CD4-positive, alpha-beta T cell (primary cell): Measurements from ENCODE around the gene NELL2. TPM values are rescaled to one million over a fixed set of nuclear protein-coding genes. Genes with fewer than 3 reads are reported as not detected.
A peak's percentile ranks its signal among the peaks of the same experiment; 100 is the strongest.

Source experiments
- ATAC-seq: fragments of 200-7000 bp; cut with Tn5 transposase; one replicate; pipeline ENCODE4 v1.10.0; 2022; ENCODE audit warnings: mild to moderate bottlenecking; ENCODE audit not compliant: poor library complexity
- CTCF ChIA-PET: fragments of 350-600 bp; sonication (Branson Sonifier 250); formaldehyde crosslinking; loops from one replicate; lab custom pipeline; 2021; ENCODE audit warnings: antibody characterized with exemption, inconsistent platforms; lab: Charles Lee
- POLR2A ChIA-PET: fragments of 350-600 bp; sonication (Branson Sonifier 250); formaldehyde crosslinking; loops from one replicate; lab custom pipeline; 2021; ENCODE audit warnings: antibody characterized with exemption, inconsistent platforms; lab: Charles Lee
- DNase-seq, 14 experiments: peaks; one replicate each; pipeline ENCODE4 v3.0.0-alpha.2; 2013 to 2020; ENCODE audit warnings: mixed read lengths in 2 of 14
- H3K27ac ChIP-seq, 2 donors: one replicate each; pipeline versions ENCODE4 v1.5.1 to v1.7.0; 2013; ENCODE audit warnings: low read length in 2 of 2, low read depth in 1 of 2, mild to moderate bottlenecking in 1 of 2
- H3K27me3 ChIP-seq, 2 experiments: 1 replicate in 1 of 2; 2 replicates in 1 of 2; pipeline versions ENCODE4 v1.6.1 to v1.7.0; 2013; ENCODE audit warnings: low read length in 2 of 2, control low read depth in 1 of 2, mild to moderate bottlenecking in 1 of 2, moderate library complexity in 1 of 2; ENCODE audit not compliant: insufficient read depth in 2 of 2, control insufficient read depth in 1 of 2
- H3K36me3 ChIP-seq: one replicate; pipeline ENCODE4 v1.6.1; 2013; ENCODE audit warnings: low read length, control low read depth; ENCODE audit not compliant: insufficient read depth
- H3K4me1 ChIP-seq: one replicate; pipeline ENCODE4 v1.6.1; 2013; ENCODE audit warnings: low read length, control low read depth; ENCODE audit not compliant: insufficient read depth
- H3K4me3 ChIP-seq: one replicate; pipeline ENCODE4 v1.5.1; 2013; ENCODE audit warnings: mild to moderate bottlenecking, low read length, moderate library complexity
- H3K9me3 ChIP-seq, 2 experiments: 1 replicate in 1 of 2; 2 replicates in 1 of 2; pipeline versions ENCODE4 v1.6.1 to v1.7.0; 2013; ENCODE audit warnings: low read length in 2 of 2, mild to moderate bottlenecking in 2 of 2, control low read depth in 1 of 2, moderate library complexity in 1 of 2; ENCODE audit not compliant: control insufficient read depth in 1 of 2, insufficient read depth in 1 of 2
- H3K27ac Mint-ChIP-seq: one replicate; pipeline ENCODE4 v1.8.0; 2020; ENCODE audit warnings: mixed read lengths
- H3K27me3 Mint-ChIP-seq: one replicate; pipeline ENCODE4 v1.8.0; 2021; ENCODE audit warnings: mixed read lengths
- H3K36me3 Mint-ChIP-seq: one replicate; pipeline ENCODE4 v1.8.0; 2021; ENCODE audit warnings: low read depth, mixed read lengths
- H3K4me1 Mint-ChIP-seq: one replicate; pipeline ENCODE4 v1.8.0; 2021; ENCODE audit warnings: low read depth, mixed read lengths
- H3K4me3 Mint-ChIP-seq: one replicate; pipeline ENCODE4 v1.8.0; 2020; ENCODE audit warnings: mild to moderate bottlenecking, mixed read lengths
- H3K9me3 Mint-ChIP-seq: one replicate; pipeline ENCODE4 v1.8.0; 2020; ENCODE audit warnings: mixed read lengths
- intact Hi-C, 2 experiments: fragments of 100-400 bp; cut with DNase I in 1 of 2; cut with micrococcal nuclease in 1 of 2; formaldehyde crosslinking; loops; one replicate each; pipeline versions ENCODE4 v1.15.1 to v1.9.0; 2023 to 2025; cut with DNase I, micrococcal nuclease
- total RNA-seq, 174 experiments: library from RNA in 2 of 174; stranded (reverse) in 2 of 174; gene quantifications; one replicate each; pipeline ENCODE4 v1.2.3 and lab custom pipeline; 2021 to 2026
- TF ChIP-seq, protein P1 (sequence below): fragments of 200-600 bp; IDR thresholded peaks from one replicate; pipeline ENCODE4 v1.8.0; 2022; ENCODE audit warnings: antibody characterized with exemption, mild to moderate bottlenecking

Gene NELL2
- total RNA-seq, 2 experiments from 2014 or later: 142 to 147 TPM

DNA sequence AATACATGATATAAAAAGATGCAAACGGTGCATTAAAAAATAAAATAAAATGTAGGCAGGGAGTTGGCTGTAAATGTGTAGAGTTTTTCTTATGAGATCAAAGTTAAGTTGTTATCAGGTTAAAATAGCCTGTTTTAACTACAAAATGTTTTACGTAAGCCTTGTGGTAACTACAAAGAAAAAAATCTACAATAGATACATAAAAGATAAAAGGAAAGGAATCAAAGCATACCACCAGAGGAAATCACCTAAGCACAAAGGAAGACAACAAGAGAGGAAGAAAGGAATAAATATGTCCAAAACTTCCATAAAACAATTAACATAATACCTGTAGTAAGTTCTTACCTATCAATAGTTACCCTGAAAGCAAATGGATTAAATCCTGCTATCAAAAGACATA, 12.2 kb downstream of the NELL2 start:
- Mint-ChIP-seq H3K27ac (peak overlapping the region; percentile 64), H3K27me3 (no peaks in the 10 kb centered on the region), H3K9me3 (peaks cover 30% of the 10 kb centered on the region), H3K4me3 (peak overlapping the region; percentile 13), H3K36me3 (peaks cover 71% of the 10 kb centered on the region), H3K4me1 (peaks cover 34% of the 10 kb centered on the region)
- no peaks in the 10 kb centered on the region for H3K27me3 ChIP-seq
- H3K36me3 ChIP-seq: no peaks in the 10 kb centered on the region
- intact Hi-C loops: loop anchor here in 1 of 2 experiments (1.0 to 2.0 kb wide), 2 partner anchors 16 to 35 kb away; no protein-coding TSS in a partner anchor
- peak; percentile 82 for ATAC-seq
- TF ChIP-seq, protein P1, sequence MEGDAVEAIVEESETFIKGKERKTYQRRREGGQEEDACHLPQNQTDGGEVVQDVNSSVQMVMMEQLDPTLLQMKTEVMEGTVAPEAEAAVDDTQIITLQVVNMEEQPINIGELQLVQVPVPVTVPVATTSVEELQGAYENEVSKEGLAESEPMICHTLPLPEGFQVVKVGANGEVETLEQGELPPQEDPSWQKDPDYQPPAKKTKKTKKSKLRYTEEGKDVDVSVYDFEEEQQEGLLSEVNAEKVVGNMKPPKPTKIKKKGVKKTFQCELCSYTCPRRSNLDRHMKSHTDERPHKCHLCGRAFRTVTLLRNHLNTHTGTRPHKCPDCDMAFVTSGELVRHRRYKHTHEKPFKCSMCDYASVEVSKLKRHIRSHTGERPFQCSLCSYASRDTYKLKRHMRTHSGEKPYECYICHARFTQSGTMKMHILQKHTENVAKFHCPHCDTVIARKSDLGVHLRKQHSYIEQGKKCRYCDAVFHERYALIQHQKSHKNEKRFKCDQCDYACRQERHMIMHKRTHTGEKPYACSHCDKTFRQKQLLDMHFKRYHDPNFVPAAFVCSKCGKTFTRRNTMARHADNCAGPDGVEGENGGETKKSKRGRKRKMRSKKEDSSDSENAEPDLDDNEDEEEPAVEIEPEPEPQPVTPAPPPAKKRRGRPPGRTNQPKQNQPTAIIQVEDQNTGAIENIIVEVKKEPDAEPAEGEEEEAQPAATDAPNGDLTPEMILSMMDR: no peak
- H3K9me3 ChIP-seq: peaks cover 6 to 21% of the 10 kb centered on the region in 2 experiments
- H3K4me1 ChIP-seq: peaks cover 7% of the 10 kb centered on the region
- peak in 3 of 14 experiments; percentile 57 to 78 (median 68) for DNase-seq
- ChIA-PET POLR2A (interaction anchor here (0.9 to 5.2 kb wide), 9 partner anchors 11 to 54 kb away, joined by 3 to 53 read pairs (median 8); partner anchors contain the start of gene NELL2), CTCF (interaction anchor here (1.0 kb wide), 2 partner anchors 12 to 34 kb away, joined by 3 read pairs; partner anchors contain the start of gene NELL2)
- no peak overlapping the region for H3K4me3 ChIP-seq
- H3K27ac ChIP-seq: no peak overlapping the region

DNA sequence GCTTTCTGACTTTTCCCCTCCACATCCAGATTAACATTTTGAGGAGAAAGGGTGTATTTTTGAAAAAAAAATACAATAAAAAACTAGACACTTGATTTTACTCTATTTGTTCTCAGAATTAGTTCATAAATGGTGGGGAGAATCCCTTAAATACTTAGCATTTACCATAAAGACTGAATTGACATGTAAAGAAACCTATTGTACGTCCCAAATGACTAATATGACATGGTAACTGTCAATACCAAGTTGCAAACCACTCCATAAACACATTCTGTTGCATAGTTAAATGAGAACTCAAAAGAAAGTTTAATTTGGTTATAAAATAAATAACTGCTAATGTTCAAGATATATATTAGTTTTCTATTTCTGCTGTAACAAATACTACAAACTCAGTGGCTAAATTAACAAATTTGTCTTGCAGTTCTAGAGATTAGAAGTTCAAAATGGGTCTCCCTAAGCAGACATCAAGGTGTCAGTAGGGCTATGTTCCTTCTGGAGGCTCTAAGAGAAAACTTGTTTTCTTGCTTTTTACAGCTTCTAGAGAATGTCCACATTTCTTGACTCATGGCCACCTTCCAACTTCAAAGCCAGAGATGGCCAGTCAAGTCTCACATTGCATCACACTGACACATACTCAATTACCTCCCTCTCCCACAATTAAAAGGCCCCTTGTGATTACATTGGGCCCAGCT, 16.0 kb downstream of the NELL2 start:
- Mint-ChIP-seq H3K4me3 (no peak overlapping the region), H3K36me3 (peaks cover 47% of the 10 kb centered on the region), H3K27me3 (no peaks in the 10 kb centered on the region), H3K9me3 (peaks cover 19% of the 10 kb centered on the region), H3K4me1 (peaks cover 71% of the 10 kb centered on the region), H3K27ac (peak overlapping the region; percentile 72)
- TF ChIP-seq, protein P1: no peak
- Histone ChIP-seq H3K27ac (no peak overlapping the region), H3K27me3 (no peaks in the 10 kb centered on the region), H3K4me1 (peaks cover 7% of the 10 kb centered on the region), H3K4me3 (no peak overlapping the region), H3K36me3 (no peaks in the 10 kb centered on the region), H3K9me3 (peaks cover 6 to 8% of the 10 kb centered on the region in 2 experiments)
- ATAC-seq (no peak), DNase-seq (no peak)
- POLR2A ChIA-PET: interaction anchor here (0.6 to 5.2 kb wide), 3 partner anchors 12 to 47 kb away, joined by 3 to 53 read pairs (median 3); partner anchors contain the start of gene NELL2
- CTCF ChIA-PET: no interaction called here
- intact Hi-C loops: no loop called here

DNA sequence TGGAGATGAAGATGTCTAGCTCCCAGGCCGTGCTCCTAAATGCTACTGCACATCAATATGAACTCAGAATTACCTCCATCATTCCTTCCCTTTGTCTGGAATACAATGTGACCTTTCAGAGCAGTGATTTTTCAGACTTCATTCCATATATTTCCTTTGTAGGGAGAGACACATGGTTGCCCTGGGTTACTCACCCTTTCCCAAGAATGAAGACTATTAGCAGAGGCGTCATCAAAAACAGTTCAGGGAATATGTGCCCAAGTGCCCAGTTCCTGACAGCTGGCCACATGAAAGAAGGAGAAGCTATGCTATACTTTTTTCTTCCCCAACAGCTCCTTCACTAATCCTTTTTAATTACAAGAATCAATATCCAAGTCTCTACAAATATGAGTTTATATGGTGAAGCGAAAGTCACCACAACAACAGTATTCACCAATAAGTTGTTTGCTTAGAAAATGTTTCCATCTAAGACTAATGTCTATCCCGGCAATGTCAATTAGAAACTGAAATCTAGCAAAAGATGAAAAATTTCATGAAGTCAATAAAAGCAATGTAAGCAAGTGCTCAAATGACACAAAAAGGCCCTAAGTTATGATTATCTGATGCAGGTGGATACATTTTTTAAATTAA, 17.8 kb downstream of the NELL2 start:
- Histone ChIP-seq H3K27me3 (no peaks in the 10 kb centered on the region), H3K27ac (no peak overlapping the region), H3K4me3 (no peak overlapping the region), H3K4me1 (peaks cover 7% of the 10 kb centered on the region), H3K36me3 (no peaks in the 10 kb centered on the region), H3K9me3 (peaks cover 4 to 6% of the 10 kb centered on the region in 2 experiments)
- Mint-ChIP-seq H3K27ac (peak overlapping the region; percentile 59), H3K27me3 (no peaks in the 10 kb centered on the region), H3K9me3 (peaks cover 13% of the 10 kb centered on the region), H3K36me3 (peaks cover 32% of the 10 kb centered on the region), H3K4me3 (peak overlapping the region; percentile 22), H3K4me1 (peaks cover 76% of the 10 kb centered on the region)
- intact Hi-C loops: no loop called here
- no peak for ATAC-seq
- CTCF ChIA-PET: no interaction called here
- no peak for DNase-seq
- TF ChIP-seq, protein P1: no peak
- POLR2A ChIA-PET: interaction anchor here (0.7 to 2.2 kb wide), 4 partner anchors 9 to 18 kb away, joined by 3 to 7 read pairs (median 5); partner anchors contain the start of gene NELL2
